SK-N-SH (cell line): ENCODE results near the gene MYH10. TPM values are rescaled to one million over a fixed set of nuclear protein-coding genes. Genes with fewer than 3 reads are reported as not detected.

Experiments used
- CTCF ChIA-PET: fragments of 300-600, 350-600 bp; formaldehyde crosslinking; extraction: SDS; loops from one replicate; lab custom pipeline; 2021; lab: Yijun Ruan, JAX
- POLR2A ChIA-PET: fragments of 350-600 bp; sonication (Branson Sonifier 250); formaldehyde crosslinking; extraction: SDS; loops from one replicate; lab custom pipeline; 2020; ENCODE audit warnings: antibody characterized with exemption, inconsistent platforms; lab: Yijun Ruan, JAX
- DNase-seq: peaks from one replicate; pipeline ENCODE4 v3.0.0; 2012
- H2AFZ ChIP-seq: fragments of 200-600 bp; sonication (generic); 2 replicates; pipeline ENCODE4 v1.8.1; 2016; ENCODE audit warnings: antibody characterized with exemption, mild to moderate bottlenecking, low read depth
- H3F3A ChIP-seq: fragments of 200-600 bp; sonication (generic); replicated peaks from 2 replicates; pipeline ENCODE3; 2016; ENCODE audit warnings: antibody characterized with exemption, mild to moderate bottlenecking; ENCODE audit not compliant: insufficient read depth
- H3K27ac ChIP-seq, 2 experiments: fragments of 200-500 bp in 1 of 2; fragments of 200-600 bp in 1 of 2; sonication (Bioruptor generic) in 1 of 2; sonication (generic), shearing (Covaris generic) in 1 of 2; 2 replicates each; pipeline versions ENCODE4 v1.5.1 to v1.6.1; 2014 to 2016; ENCODE audit warnings: low read depth in 2 of 2, inconsistent platforms in 1 of 2, low read length in 1 of 2, mild to moderate bottlenecking in 1 of 2, mixed read lengths in 1 of 2
- H3K27me3 ChIP-seq: fragments of 200-600 bp; sonication (generic), shearing (Covaris generic); 2 replicates; pipeline ENCODE4 v1.6.1; 2016; ENCODE audit warnings: mixed run types; ENCODE audit not compliant: insufficient read depth
- H3K36me3 ChIP-seq, 2 experiments: fragments of 200-500 bp in 1 of 2; fragments of 200-600 bp in 1 of 2; sonication (Bioruptor generic) in 1 of 2; sonication (generic) in 1 of 2; replicated peaks in 1 of 2; 2 replicates each; pipeline versions ENCODE3 to v1.5.1; 2014 to 2016; ENCODE audit warnings: low read length in 1 of 2, mild to moderate bottlenecking in 1 of 2; ENCODE audit not compliant: insufficient read depth in 2 of 2, control insufficient read depth in 1 of 2
- H3K4me1 ChIP-seq, 2 experiments: fragments of 200-500 bp in 1 of 2; fragments of 200-600 bp in 1 of 2; sonication (Bioruptor generic) in 1 of 2; sonication (generic), shearing (Covaris generic) in 1 of 2; 2 replicates each; pipeline versions ENCODE4 v1.5.1 to v1.6.1; 2014 to 2016; ENCODE audit warnings: low read depth in 1 of 2, low read length in 1 of 2, mixed run types in 1 of 2; ENCODE audit not compliant: insufficient read depth in 2 of 2, control insufficient read depth in 1 of 2
- H3K4me2 ChIP-seq: fragments of 200-600 bp; sonication (generic), shearing (Covaris generic); 2 replicates; pipeline ENCODE4 v1.6.1; 2017; ENCODE audit warnings: mixed run types
- H3K4me3 ChIP-seq, 2 experiments: fragments of 200-500 bp in 1 of 2; fragments of 200-600 bp in 1 of 2; sonication (Bioruptor generic) in 1 of 2; sonication (generic), shearing (Covaris generic) in 1 of 2; 2 replicates each; pipeline versions ENCODE4 v1.5.1 to v1.8.1; 2014 to 2016; ENCODE audit warnings: low read depth in 2 of 2, inconsistent platforms in 1 of 2, low read length in 1 of 2, mild to moderate bottlenecking in 1 of 2, mixed read lengths in 1 of 2, moderate library complexity in 1 of 2
- H3K79me2 ChIP-seq: fragments of 200-600 bp; sonication (generic); 2 replicates; pipeline ENCODE4 v1.8.1; 2017; ENCODE audit warnings: mild to moderate bottlenecking; ENCODE audit not compliant: insufficient read depth
- H3K9ac ChIP-seq: fragments of 200-600 bp; sonication (generic); 2 replicates; pipeline ENCODE4 v1.6.1; 2017; ENCODE audit warnings: mixed run types
- H3K9me2 ChIP-seq: fragments of 200-600 bp; sonication (generic); 2 replicates; pipeline ENCODE4 v1.6.1; 2017; ENCODE audit warnings: mixed run types
- H3K9me3 ChIP-seq: fragments of 200-600 bp; sonication (generic); 2 replicates; pipeline ENCODE4 v1.6.1; 2017; ENCODE audit warnings: mixed run types, mild to moderate bottlenecking, moderate library complexity
- H4K20me1 ChIP-seq: fragments of 200-600 bp; sonication (generic); 2 replicates; pipeline ENCODE4 v1.6.1; 2017; ENCODE audit warnings: mild to moderate bottlenecking, mixed run types; ENCODE audit not compliant: insufficient read depth
- CTCF ChIP-seq: fragments of 200-600 bp; sonication (generic); IDR thresholded peaks from 2 replicates; pipeline ENCODE4 v1.6.1; 2017; ENCODE audit warnings: antibody characterized with exemption, mild to moderate bottlenecking, moderate library complexity
- GABPA ChIP-seq: IDR thresholded peaks from 2 replicates; pipeline ENCODE4 v1.4.0; 2012; ENCODE audit warnings: low read depth, mild to moderate bottlenecking
- MXI1 ChIP-seq: IDR thresholded peaks from 2 replicates; pipeline ENCODE4 v1.6.1; 2012; ENCODE audit warnings: mild to moderate bottlenecking, low read depth, low read length, improper control_type of control experiment
- NRF1 ChIP-seq: IDR thresholded peaks from 2 replicates; pipeline ENCODE4 v1.6.1; 2012; ENCODE audit warnings: low read depth, mild to moderate bottlenecking, low read length
- RAD21 ChIP-seq: IDR thresholded peaks from 2 replicates; pipeline ENCODE4 v1.6.1; 2012; ENCODE audit warnings: mild to moderate bottlenecking, low read length
- SMC3 ChIP-seq: IDR thresholded peaks from 2 replicates; pipeline ENCODE4 v1.6.1; 2012; ENCODE audit warnings: low read depth, low read length, improper control_type of control experiment
- TCF12 ChIP-seq: IDR thresholded peaks from 2 replicates; pipeline ENCODE4 v1.4.0; 2012
- WGBS: methylation state at CpG from one replicate; pipeline ENCODE4 v1.1.6; 2017; ENCODE audit warnings: low lambda C conversion rate; 5-methylcytosine and 5-hydroxymethylcytosine counted together
- polyA plus RNA-seq, 3 experiments: library from polyadenylated mRNA; depleted of rRNA; stranded (reverse); fragments of >200 nt; gene quantifications; 2 replicates each; pipeline ENCODE4 v1.2.3, GENCODE V29; 2012
- TF ChIP-seq, protein P1 (sequence below): IDR thresholded peaks from 2 replicates; pipeline ENCODE4 v1.6.1; 2012; ENCODE audit warnings: mild to moderate bottlenecking, low read depth, low read length, moderate library complexity

Gene MYH10
- polyA plus RNA-seq, 1 of the 3 experiments (the other 2 are of a cell fraction): 64.2 TPM

DNA sequence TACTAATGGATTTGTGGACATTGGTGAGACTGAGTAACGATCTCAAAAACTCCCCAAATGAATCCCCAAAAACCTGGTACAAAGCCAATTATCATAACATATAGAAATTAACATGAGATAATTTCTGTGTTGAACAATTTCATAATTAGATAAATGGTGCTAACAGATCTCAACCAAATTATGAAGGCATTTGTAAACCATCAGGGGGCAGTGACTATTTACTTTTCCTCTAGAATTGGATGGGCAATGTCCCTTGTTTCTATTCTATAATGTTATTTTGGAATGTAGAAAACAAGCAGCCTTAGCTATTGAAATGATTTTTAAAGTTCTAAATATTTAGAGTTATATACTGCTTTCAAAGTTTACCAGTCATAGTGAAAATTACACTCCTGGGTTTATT, 57.8 kb downstream of the MYH10 start:
- H3K9me2 ChIP-seq: no peaks in the 10 kb centered on the region
- H2AFZ ChIP-seq: no peak overlapping the region
- DNase-seq: no peak
- no peaks in the 10 kb centered on the region for H3K9me3 ChIP-seq
- no peak overlapping the region for H3K4me3 ChIP-seq
- 85% methylated on average over 1 of the region's 1 CpG for WGBS
- H3K4me1 ChIP-seq: peaks cover 0 to 4% of the 10 kb centered on the region in 2 experiments; a peak in 1 of 4 replicates
- peaks cover 9% of the 10 kb centered on the region for H3F3A ChIP-seq
- peaks cover 54 to 55% of the 10 kb centered on the region in 2 experiments for H3K36me3 ChIP-seq
- H3K4me2 ChIP-seq: no peak overlapping the region
- no peaks in the 10 kb centered on the region for H4K20me1 ChIP-seq
- POLR2A ChIA-PET: no interaction called here
- CTCF ChIA-PET: interaction anchor here (1.2 to 1.3 kb wide), 3 partner anchors 12 to 178 kb away, joined by 3 to 4 read pairs (median 3); no protein-coding TSS in a partner anchor
- no peak overlapping the region for H3K9ac ChIP-seq
- no peaks in the 10 kb centered on the region for H3K79me2 ChIP-seq
- TF ChIP-seq SMC3: peak; percentile 35; the same call in 1 of the 2 replicates
- peak; percentile 61 for TF ChIP-seq RAD21
- TF ChIP-seq, protein P1, sequence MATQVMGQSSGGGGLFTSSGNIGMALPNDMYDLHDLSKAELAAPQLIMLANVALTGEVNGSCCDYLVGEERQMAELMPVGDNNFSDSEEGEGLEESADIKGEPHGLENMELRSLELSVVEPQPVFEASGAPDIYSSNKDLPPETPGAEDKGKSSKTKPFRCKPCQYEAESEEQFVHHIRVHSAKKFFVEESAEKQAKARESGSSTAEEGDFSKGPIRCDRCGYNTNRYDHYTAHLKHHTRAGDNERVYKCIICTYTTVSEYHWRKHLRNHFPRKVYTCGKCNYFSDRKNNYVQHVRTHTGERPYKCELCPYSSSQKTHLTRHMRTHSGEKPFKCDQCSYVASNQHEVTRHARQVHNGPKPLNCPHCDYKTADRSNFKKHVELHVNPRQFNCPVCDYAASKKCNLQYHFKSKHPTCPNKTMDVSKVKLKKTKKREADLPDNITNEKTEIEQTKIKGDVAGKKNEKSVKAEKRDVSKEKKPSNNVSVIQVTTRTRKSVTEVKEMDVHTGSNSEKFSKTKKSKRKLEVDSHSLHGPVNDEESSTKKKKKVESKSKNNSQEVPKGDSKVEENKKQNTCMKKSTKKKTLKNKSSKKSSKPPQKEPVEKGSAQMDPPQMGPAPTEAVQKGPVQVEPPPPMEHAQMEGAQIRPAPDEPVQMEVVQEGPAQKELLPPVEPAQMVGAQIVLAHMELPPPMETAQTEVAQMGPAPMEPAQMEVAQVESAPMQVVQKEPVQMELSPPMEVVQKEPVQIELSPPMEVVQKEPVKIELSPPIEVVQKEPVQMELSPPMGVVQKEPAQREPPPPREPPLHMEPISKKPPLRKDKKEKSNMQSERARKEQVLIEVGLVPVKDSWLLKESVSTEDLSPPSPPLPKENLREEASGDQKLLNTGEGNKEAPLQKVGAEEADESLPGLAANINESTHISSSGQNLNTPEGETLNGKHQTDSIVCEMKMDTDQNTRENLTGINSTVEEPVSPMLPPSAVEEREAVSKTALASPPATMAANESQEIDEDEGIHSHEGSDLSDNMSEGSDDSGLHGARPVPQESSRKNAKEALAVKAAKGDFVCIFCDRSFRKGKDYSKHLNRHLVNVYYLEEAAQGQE: no peak
- no peak for TF ChIP-seq NRF1
- TF ChIP-seq CTCF: peak; percentile 30
- TF ChIP-seq, all 33 proteins: peak for 3
- H3K27ac ChIP-seq: no peak overlapping the region
- H3K27me3 ChIP-seq: no peaks in the 10 kb centered on the region

- 45% methylated on average over 7 of the region's 7 CpGs for WGBS
- H3K4me1 ChIP-seq: peaks cover 5 to 15% of the 10 kb centered on the region in 2 experiments; a peak in 3 of 4 replicates
- POLR2A ChIA-PET: no interaction called here
- TF ChIP-seq MXI1: no peak
- peak; percentile 89 for TF ChIP-seq TCF12
- no peak for TF ChIP-seq GABPA
- H3K9me3 ChIP-seq: no peaks in the 10 kb centered on the region
- peaks cover 42 to 44% of the 10 kb centered on the region in 2 experiments for H3K36me3 ChIP-seq
- H4K20me1 ChIP-seq: no peaks in the 10 kb centered on the region
- H3F3A ChIP-seq: peaks cover 23% of the 10 kb centered on the region
- H3K9ac ChIP-seq: no peak overlapping the region
- H3K79me2 ChIP-seq: no peaks in the 10 kb centered on the region; the same call in 1 of the 2 replicates
- no peaks in the 10 kb centered on the region for H3K9me2 ChIP-seq
- DNase-seq: no peak
- CTCF ChIA-PET: interaction anchor here (0.6 to 2.5 kb wide), 5 partner anchors 11 to 202 kb away, joined by 3 to 9 read pairs (median 5); no protein-coding TSS in a partner anchor
- peak overlapping the region; percentile 67 to 86 for H3K27ac ChIP-seq
- peak overlapping the region; percentile 42; the same call in 1 of the 2 replicates for H3K4me2 ChIP-seq
- H2AFZ ChIP-seq: no peak overlapping the region
- H3K4me3 ChIP-seq: 0 out of 4 replicates have a peak overlapping the region, but pooled peaks of 1 of the 2 experiments have one; percentile 9
- H3K27me3 ChIP-seq: no peaks in the 10 kb centered on the region
Measured at GRCh38 chr17:8563981-8564602, 66.4 kb downstream of the MYH10 start.
